Measurements from ENCODE around the gene CHCHD5. TPM values are rescaled to one million over a fixed set of nuclear protein-coding genes. Genes with fewer than 3 reads are reported as not detected.

The CHCHD5 gene
- total RNA-seq (2021) (33.2 to 36.5 TPM (median 33.7 TPM) in 3 replicates), Bru-seq, nascent RNA (percentile 63 among the genes with signal in this experiment)
- long read RNA-seq, experiment 1, transcript CHCHD5-201 (4 exons, 691 nt): major isoform, 22 of 32 reads
- long read RNA-seq, experiment 1, partial matches to known transcripts: 1 of 32 reads
- long read RNA-seq, experiment 1, other reads (novel, unspliced or antisense): 8 of 32 reads
- long read RNA-seq, experiment 2, transcript CHCHD5-201 (4 exons, 691 nt): major isoform, 23 of 59 reads
- long read RNA-seq, experiment 2, partial matches to known transcripts: 30 of 59 reads
- long read RNA-seq, experiment 2, other reads (novel, unspliced or antisense): 6 of 59 reads
- long read RNA-seq, experiment 3, partial matches to known transcripts: 0 of 1 reads
- long read RNA-seq, experiment 3, other reads (novel, unspliced or antisense): 1 of 1 reads

- Mint-ChIP-seq H3K4me1 (peaks cover 13% of the 10 kb centered on the region), H3K27me3 (ENCODE audit: low read depth) (no peaks in the 10 kb centered on the region), H3K9me3 (no peaks in the 10 kb centered on the region), H3K36me3 (peaks cover 13% of the 10 kb centered on the region), H3K27ac (peak within 1 kb of the TSS; percentile 99), H3K4me3 (peak within 1 kb of the TSS; percentile 89)
- ChIA-PET POLR2A (interaction anchor here (0.6 kb wide), 1 partner anchor 151 kb away, joined by 10 read pairs; no protein-coding TSS in a partner anchor), CTCF (interaction anchor here (1.0 to 3.1 kb wide), 8 partner anchors 16 to 375 kb away, joined by 3 to 18 read pairs (median 4); partner anchors contain the start of gene SLC20A1)
- ATAC-seq (peak; percentile 88), DNase-seq (ENCODE audit: low spot score) (peak; percentile 90)
- no peak for TF ChIP-seq STAT6 (CRISPR knock-in tag; conservative IDR thresholded peaks at IDR 0.05; ENCODE audit: low read depth)
- TF ChIP-seq CREM (CRISPR knock-in tag; IDR thresholded peaks at IDR 0.05): peak; percentile 53
- 0 out of 2 replicates have a peak, but pooled peaks have one; percentile 48 for TF ChIP-seq HMGXB4 (CRISPR knock-in tag; IDR thresholded peaks at IDR 0.05)
- no peak for TF ChIP-seq EMX1 (CRISPR knock-in tag; IDR thresholded peaks at IDR 0.05)
- no peak for TF ChIP-seq AR (CRISPR knock-in tag; IDR thresholded peaks at IDR 0.05)
- no peak for TF ChIP-seq RORB (CRISPR knock-in tag; IDR thresholded peaks at IDR 0.05)
- no peak for TF ChIP-seq CREB1 (CRISPR knock-in tag; IDR thresholded peaks at IDR 0.05)
- TF ChIP-seq FOXP1 (CRISPR knock-in tag; IDR thresholded peaks at IDR 0.05; ENCODE audit: borderline replicate concordance): 0 out of 2 replicates have a peak, but pooled peaks have one; percentile 32
- TF ChIP-seq USF1 (CRISPR knock-in tag; IDR thresholded peaks at IDR 0.05): no peak; the same call in 1 of the 2 replicates
- peak; percentile 73 for TF ChIP-seq ZNF317 (CRISPR knock-in tag; IDR thresholded peaks at IDR 0.05; ENCODE audit: borderline replicate concordance, low read depth)
- TF ChIP-seq ATF2 (CRISPR knock-in tag; IDR thresholded peaks at IDR 0.05; ENCODE audit: borderline replicate concordance, low read depth): no peak
- TF ChIP-seq ZNF219 (CRISPR knock-in tag; IDR thresholded peaks at IDR 0.05; ENCODE audit: borderline replicate concordance): no peak
- no peak for TF ChIP-seq NR2C2 (CRISPR knock-in tag; IDR thresholded peaks at IDR 0.05)
- TF ChIP-seq TEAD1 (CRISPR knock-in tag; IDR thresholded peaks at IDR 0.05): peak; percentile 30; the same call in 1 of the 2 replicates
- no peak for TF ChIP-seq ATF6 (CRISPR knock-in tag; IDR thresholded peaks at IDR 0.05)
- TF ChIP-seq CDX4 (CRISPR knock-in tag; IDR thresholded peaks at IDR 0.05; ENCODE audit: borderline replicate concordance): no peak
- peak; percentile 46; the same call in 1 of the 2 replicates for TF ChIP-seq SP1 (CRISPR knock-in tag; conservative IDR thresholded peaks at IDR 0.05)
- no peak for TF ChIP-seq JAZF1 (CRISPR knock-in tag; IDR thresholded peaks at IDR 0.05)
- no peak for TF ChIP-seq HMGA2 (CRISPR knock-in tag; IDR thresholded peaks at IDR 0.05)
- no peak for TF ChIP-seq ELF4 (CRISPR knock-in tag; IDR thresholded peaks at IDR 0.05; ENCODE audit: low read depth)
- 0 out of 2 replicates have a peak, but pooled peaks have one; percentile 73 for TF ChIP-seq ZNF232 (CRISPR knock-in tag; IDR thresholded peaks at IDR 0.05)
- TF ChIP-seq OVOL2 (CRISPR knock-in tag; IDR thresholded peaks at IDR 0.05; ENCODE audit: borderline replicate concordance): no peak
Observed at GRCh38 chr2:112584134-112584890, at the start of gene CHCHD5. Gene CHCHD5, plus strand, starts transcription at chr2:112584609. Its CDS starts 39 bp downstream, at chr2:112584648.

Measured in WTC11 (cell line).